ENCODE data around the gene MTCL3.
"Not testable (repeated sequence)": the region's sequence is repeated elsewhere in the genome, so short reads cannot be mapped to it uniquely, and the experiment has no call there.

MTCL3 gene

DNA sequence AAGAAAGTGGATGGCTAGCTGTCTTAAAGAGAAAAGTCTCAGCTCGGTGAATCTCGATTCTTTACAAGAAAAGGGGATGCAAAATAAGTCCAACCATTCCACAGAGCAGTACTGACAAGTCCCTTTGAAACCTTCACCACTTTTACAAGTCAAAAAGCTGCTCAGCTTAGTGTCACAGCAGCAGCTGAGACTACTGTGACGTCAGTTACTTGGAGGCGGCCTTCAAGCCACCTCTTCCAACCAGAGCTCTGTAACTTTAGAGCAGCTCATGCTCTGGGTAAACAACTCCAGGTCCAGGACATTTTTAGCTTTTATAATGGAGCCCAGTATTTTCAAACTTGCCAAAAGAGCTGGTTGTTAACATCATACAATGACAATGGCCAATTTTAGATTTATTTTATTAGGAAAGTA is 59.9 kb downstream of the MTCL3 start, which contains the start of gene KIAA0408:
TSS of gene KIAA0408 (minus strand) at position 159 of the 411 bp plus-strand sequence. CDS start 5,408 bp downstream, outside the sequence.
- no peaks in the 10 kb centered on the region for H3K9me3 Mint-ChIP-seq
- no peaks in the 10 kb centered on the region for H3K36me3 Mint-ChIP-seq
- no peak within 1 kb of the TSS for H3K27ac Mint-ChIP-seq
- no peak for ATAC-seq
- DNase-seq (ENCODE audit: low spot score in 2 of 2), result no peak

DNA sequence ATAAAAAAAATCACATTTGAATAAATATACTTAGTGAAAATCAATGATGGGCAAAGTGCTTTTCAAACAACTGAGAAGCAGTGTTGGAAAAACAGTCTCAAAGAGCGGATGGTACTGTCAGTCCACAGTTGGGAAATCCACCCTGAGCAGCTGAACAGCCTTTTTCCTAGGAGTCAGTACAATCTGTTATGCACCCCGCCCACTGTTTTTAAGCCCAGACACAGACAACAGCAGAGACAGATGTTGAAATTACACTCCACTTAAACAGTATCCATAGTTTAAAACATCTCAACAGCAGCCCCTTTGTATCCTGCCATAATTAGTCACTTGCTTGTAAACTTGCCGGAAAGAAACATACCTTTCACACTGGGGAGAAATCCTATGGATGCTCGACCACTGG is 60.3 kb downstream of the MTCL3 start:
- Mint-ChIP-seq H3K9me3 (no peaks in the 10 kb centered on the region), H3K27ac (no peak overlapping the region), H3K36me3 (no peaks in the 10 kb centered on the region)
- ATAC-seq, result no peak
- no peak for DNase-seq (ENCODE audit: low spot score in 2 of 2)

GRCh38 chr6:127458222-127458621 is 60.9 kb downstream of the MTCL3 start:
- DNase-seq (ENCODE audit: low spot score in 2 of 2) (no peak), ATAC-seq (no peak)
- Mint-ChIP-seq H3K36me3 (no peaks in the 10 kb centered on the region), H3K27ac (peak overlapping the region in 1 of 2 donors; percentile 73), H3K9me3 (no peaks in the 10 kb centered on the region)

GRCh38 chr6:127457456-127458064 is 61.6 kb downstream of the MTCL3 start:
- DNase-seq (ENCODE audit: low spot score in 2 of 2) (no peak), ATAC-seq (no peak)
- H3K27ac Mint-ChIP-seq, result no peak overlapping the region
- no peaks in the 10 kb centered on the region for H3K9me3 Mint-ChIP-seq
- H3K36me3 Mint-ChIP-seq, result no peaks in the 10 kb centered on the region

DNA sequence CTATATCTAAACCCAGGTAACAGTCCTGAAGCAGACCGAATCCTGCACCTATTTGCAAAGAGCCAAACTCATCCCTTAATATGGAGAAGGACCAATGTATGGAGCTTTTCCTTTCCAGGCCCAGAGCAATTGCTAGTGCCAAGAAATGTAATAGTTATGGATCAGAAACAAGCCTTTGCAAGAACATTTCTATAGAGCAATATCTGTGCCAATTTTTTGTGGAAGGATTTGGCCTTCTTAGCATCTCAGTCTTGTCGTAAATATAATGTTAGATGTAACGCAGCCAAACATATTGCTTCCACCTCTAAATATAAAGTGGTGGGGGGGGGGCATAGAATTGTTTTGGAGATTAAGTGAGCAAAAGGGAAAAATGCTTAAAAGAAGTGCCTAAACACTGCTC is 62.7 kb downstream of the MTCL3 start:
- DNase-seq (ENCODE audit: low spot score in 2 of 2), result no peak
- no peak for ATAC-seq
- H3K9me3 Mint-ChIP-seq, result no peaks in the 10 kb centered on the region
- no peaks in the 10 kb centered on the region for H3K36me3 Mint-ChIP-seq
- H3K27ac Mint-ChIP-seq, result no peak overlapping the region

DNA sequence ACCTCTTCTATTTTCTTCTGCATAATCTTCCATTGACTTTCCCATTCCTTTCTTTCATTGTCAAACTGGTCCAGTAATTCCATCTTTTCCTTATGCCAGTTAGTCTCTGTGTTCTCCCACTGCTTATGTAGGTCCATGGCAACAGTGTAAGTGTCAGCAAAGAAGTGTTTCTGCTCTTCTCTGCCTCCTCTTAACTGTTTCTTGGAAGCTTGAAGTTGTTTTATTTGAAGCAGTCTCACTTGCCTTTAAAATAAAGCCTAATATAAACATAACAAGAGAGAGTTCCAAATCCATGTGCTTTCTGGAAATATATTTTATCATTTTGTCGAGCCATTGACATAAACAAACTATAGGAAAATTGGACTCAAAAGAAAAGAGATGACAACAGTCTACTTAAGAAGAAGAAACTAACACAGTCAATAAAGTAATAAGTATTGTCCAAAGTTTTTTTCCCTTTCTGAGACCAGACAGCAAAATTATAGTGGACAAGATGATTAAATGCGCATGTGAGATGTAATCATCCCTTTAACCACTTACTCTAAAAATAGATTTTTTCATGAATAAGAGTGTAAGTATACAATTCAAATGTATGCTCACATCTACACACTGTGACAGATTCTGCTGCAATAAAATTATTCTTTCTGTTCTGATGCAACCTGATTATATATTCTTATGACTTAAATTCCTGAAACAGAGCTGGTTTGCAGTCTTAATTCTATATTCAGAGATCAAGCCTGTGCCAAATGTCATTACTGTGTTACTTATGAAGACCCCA is 65.1 kb downstream of the MTCL3 start:
- DNase-seq (ENCODE audit: low spot score in 2 of 2), result no peak
- Mint-ChIP-seq H3K9me3 (no peaks in the 10 kb centered on the region), H3K36me3 (no peaks in the 10 kb centered on the region), H3K27ac (no peak overlapping the region)
- no peak for ATAC-seq

DNA sequence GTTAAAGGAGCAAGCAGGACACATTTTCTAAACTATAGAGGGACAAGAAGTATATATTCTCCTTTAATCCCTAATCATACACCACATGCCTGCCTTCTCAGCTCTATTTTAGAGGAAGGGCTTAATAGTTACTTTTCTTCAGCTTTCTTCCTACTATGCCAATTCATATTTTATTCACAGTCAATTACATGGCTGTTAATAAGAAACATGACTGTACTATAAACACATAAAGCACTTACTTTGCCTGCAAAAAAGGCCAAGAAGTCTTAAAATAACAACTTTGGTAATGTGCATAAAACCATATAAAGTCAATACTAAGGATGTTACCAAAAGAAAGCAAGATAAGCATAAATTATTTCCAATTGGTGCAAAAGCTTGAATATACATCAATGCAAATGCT is 66.3 kb downstream of the MTCL3 start:
- Mint-ChIP-seq H3K27ac (no peak overlapping the region), H3K36me3 (no peaks in the 10 kb centered on the region), H3K9me3 (no peaks in the 10 kb centered on the region)
- ATAC-seq (no peak), DNase-seq (ENCODE audit: low spot score in 2 of 2) (no peak)

DNA sequence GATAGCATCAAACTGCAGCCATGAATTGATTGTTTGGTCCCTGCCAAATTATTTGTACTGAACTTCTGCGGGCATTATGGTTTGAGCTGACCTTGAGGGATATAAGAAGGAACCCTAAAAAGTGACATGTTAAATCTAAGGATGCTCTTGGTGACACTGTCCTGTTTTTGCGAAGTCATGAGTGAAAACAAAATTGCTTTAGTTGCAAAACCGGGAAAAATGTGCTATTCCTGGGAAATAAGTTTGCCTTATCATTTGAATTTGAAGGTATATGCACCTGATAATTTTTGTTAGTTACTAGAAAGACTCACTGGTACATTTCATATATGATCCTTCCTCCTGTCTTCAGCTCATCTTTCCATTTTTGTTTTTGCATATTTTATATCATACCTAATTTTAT is 67.7 kb downstream of the MTCL3 start:
- Mint-ChIP-seq H3K9me3 (no peaks in the 10 kb centered on the region), H3K27ac (no peak overlapping the region), H3K36me3 (peaks cover 0 to 11% of the 10 kb centered on the region in 2 donors)
- ATAC-seq, result no peak
- DNase-seq (ENCODE audit: low spot score in 2 of 2), result no peak

- Mint-ChIP-seq H3K9me3 (no peaks in the 10 kb centered on the region), H3K36me3 (peaks cover 0 to 13% of the 10 kb centered on the region in 2 donors), H3K27ac (peak overlapping the region in 1 of 2 donors; percentile 5)
- ATAC-seq (peak; percentile 33 to 81), DNase-seq (ENCODE audit: low spot score in 2 of 2) (no peak)
Measured at GRCh38 chr6:127447780-127448179, 71.4 kb downstream of the MTCL3 start.

GRCh38 chr6:127446356-127446755 is 72.8 kb downstream of the MTCL3 start:
- Mint-ChIP-seq H3K36me3 (peaks cover 0 to 13% of the 10 kb centered on the region in 2 donors), H3K9me3 (no peaks in the 10 kb centered on the region), H3K27ac (no peak overlapping the region)
- ATAC-seq, result no peak
- no peak for DNase-seq (ENCODE audit: low spot score in 2 of 2)

GRCh38 chr6:127441881-127442280 is 77.3 kb downstream of the MTCL3 start:
- peaks cover 0 to 6% of the 10 kb centered on the region in 2 donors for H3K36me3 Mint-ChIP-seq
- H3K9me3 Mint-ChIP-seq, result no peaks in the 10 kb centered on the region
- ATAC-seq (no peak), DNase-seq (ENCODE audit: low spot score in 2 of 2) (no peak)
- no peak overlapping the region for H3K27ac Mint-ChIP-seq

DNA sequence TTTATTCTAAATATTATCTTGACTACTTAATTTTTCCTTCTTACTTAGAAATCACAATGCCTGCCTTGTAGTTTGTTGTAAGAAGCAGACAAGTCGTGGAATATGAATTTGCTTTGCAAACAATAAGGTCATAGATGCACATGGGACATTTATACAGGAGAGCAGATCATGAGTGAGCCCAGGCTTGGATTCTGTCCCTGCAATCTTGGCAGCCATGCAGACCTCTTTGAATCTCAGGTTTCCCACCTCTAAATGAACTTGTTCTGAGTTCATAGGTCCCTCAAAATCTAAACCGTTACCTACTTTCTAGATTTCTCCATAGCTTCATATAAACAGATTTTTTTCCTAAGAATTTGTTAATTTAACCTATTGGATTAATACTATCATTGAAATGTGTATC is 79.4 kb downstream of the MTCL3 start:
- H3K36me3 Mint-ChIP-seq, result no peaks in the 10 kb centered on the region
- no peak overlapping the region for H3K27ac Mint-ChIP-seq
- no peak for ATAC-seq
- no peaks in the 10 kb centered on the region for H3K9me3 Mint-ChIP-seq
- no peak for DNase-seq (ENCODE audit: low spot score in 2 of 2)

DNA sequence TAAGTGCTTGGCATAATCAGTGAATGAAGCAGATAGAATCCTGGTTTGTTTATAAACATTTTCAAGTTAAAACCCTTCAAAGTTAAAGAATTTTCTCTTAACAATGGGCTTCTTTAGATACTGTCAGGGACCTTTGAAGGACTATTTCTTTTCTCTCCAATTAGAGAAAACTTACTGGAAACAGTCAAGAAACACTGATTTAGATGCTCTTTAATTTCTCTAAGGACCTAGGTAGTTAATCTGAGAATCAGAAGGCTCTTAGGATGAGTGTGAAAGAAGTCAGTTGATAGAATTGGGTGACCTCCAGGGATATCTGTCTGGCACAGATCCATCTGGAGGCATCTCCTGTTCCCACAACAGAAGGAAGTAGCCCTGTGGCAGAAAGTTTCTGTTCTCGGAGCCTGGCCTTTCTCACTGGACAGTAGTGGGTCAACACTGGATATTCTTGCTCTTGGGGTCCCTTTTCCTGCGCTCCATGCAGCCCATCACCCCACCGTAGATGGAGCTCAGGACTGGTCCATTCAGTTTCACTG is 82.5 kb downstream of the MTCL3 start:
- no peak for DNase-seq (ENCODE audit: low spot score in 2 of 2)
- no peaks in the 10 kb centered on the region for H3K36me3 Mint-ChIP-seq
- ATAC-seq, result no peak
- no peak overlapping the region for H3K27ac Mint-ChIP-seq
- H3K9me3 Mint-ChIP-seq, result no peaks in the 10 kb centered on the region

DNA sequence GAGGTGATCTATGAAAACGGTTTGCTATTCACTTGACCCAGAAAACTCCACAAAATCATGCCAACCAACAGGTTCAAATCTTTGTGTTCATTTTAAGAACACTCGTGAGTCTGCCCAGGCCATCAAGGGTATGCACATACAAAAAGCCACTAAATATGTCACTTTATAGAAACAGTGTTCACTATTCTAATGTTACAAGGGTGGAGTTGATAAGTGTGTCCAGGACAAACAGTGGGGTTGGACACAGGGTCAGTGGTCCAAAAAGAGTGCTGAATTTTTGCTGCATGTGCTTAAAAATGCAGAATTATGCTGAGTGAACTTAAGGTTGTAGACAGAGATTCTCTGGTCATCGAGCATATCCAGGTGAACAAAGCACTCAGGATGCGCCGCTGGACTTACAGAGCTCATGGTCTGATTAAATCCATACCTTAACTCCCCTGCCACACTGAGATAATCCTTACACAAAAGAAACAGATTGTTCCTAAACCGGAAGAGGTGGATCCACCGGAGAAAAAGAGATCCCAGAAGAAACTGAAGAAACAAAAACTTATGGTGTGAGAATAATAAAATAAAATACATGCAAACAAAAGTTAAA is 83.4 kb downstream of the MTCL3 start:
- DNase-seq (ENCODE audit: low spot score in 2 of 2) (no peak), ATAC-seq (no peak)
- Mint-ChIP-seq H3K36me3 (no peaks in the 10 kb centered on the region), H3K27ac (no peak overlapping the region), H3K9me3 (no peaks in the 10 kb centered on the region)

- DNase-seq (ENCODE audit: low spot score in 2 of 2) (no peak), ATAC-seq (no peak)
- no peak overlapping the region for H3K27ac Mint-ChIP-seq
- no peaks in the 10 kb centered on the region for H3K9me3 Mint-ChIP-seq
- no peaks in the 10 kb centered on the region for H3K36me3 Mint-ChIP-seq
Measured at GRCh38 chr6:127434651-127435050, 84.5 kb downstream of the MTCL3 start.

GRCh38 chr6:127428562-127428961 is 90.6 kb downstream of the MTCL3 start:
- not testable (repeated sequence) for DNase-seq (ENCODE audit: low spot score in 2 of 2); ATAC-seq; H3K27ac Mint-ChIP-seq; H3K36me3 Mint-ChIP-seq
- peaks cover 5 to 13% of the 10 kb centered on the region in 2 donors for H3K9me3 Mint-ChIP-seq

DNA sequence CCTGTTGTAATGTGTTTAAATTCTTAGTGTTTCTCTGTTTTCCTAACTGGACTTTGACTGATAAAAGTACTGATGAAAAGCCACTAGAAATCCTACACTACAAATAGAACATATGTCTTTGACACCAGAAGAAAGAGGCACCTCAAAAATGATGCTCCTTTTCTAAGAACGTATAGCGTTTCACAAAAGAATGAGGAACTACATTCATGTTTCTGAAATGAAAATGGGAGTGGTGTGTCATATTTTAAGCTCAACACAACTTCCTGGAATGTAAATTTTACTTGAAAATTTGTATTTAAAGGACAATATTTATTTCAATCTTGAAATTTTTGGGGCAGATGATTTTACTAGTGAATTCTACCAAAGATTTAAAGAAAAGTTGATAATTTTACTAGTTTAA is 95.2 kb downstream of the MTCL3 start:
- H3K9me3 Mint-ChIP-seq, result peaks cover 5 to 14% of the 10 kb centered on the region in 2 donors
- peak overlapping the region in 1 of 2 donors; percentile 4 for H3K27ac Mint-ChIP-seq
- peaks cover 2 to 8% of the 10 kb centered on the region in 2 donors for H3K36me3 Mint-ChIP-seq
- no peak for DNase-seq (ENCODE audit: low spot score in 2 of 2)
- ATAC-seq, result no peak

All from activated naive CD4-positive, alpha-beta T cell treated with anti-CD3 and anti-CD28 coated beads, Interleukin-2, amount 50 U/mL, for 72 hours (primary cell).